ENCODE data around the gene SORBS2. TPM values are rescaled to one million over a fixed set of nuclear protein-coding genes. Genes with fewer than 3 reads are reported as not detected.

Gene SORBS2
- total RNA-seq, 1 experiment from 2014 or later = 8.4 TPM

DNA sequence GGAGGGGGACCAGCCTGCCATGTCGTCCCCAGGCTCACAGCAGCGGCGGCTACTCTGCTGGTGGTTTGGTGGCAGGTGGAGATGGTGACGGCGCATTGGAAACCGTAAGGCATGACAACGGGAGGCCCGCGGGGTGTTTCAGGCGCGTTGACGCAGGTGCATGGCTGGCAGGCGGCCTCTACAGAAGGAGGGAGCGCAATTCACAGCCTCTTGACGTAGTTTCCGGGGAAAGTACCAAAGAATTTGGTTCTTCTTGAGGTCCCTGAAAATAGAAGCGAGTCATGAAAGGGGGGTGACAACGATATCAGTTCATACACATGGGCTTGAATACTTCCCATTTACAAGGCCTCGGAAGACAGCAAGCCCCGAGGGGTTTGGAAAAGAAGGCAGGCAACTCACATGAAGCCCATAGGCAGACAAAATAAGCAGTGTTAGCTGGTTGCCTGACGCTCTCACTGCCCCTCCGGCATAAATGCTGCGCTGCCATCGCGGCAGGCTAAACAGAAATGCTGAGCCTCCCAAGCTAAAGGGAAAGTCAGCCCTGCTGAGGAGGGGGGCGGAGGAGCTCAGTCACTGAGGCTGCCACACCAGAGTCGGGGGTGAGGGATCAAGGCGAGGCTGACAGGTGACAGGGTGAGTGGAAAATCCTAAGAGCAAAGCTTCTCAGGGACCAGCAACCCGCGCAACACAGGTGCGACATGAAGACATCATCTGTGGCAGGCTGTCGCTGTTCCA is 224.4 kb downstream of the SORBS2 start:
- Histone ChIP-seq H3K27me3 (ENCODE audit: control insufficient read depth, insufficient read depth, low read length) (no peaks in the 10 kb centered on the region), H3K4me3 (ENCODE audit: low read depth in 2 of 2, low read length in 2 of 2) (no peak overlapping the region), H3K9me3 (ENCODE audit: control insufficient read depth, insufficient read depth, low read depth, low read length) (no peaks in the 10 kb centered on the region), H3K36me3 (ENCODE audit: control insufficient read depth, insufficient read depth, low read length) (no peaks in the 10 kb centered on the region), H3K27ac (ENCODE audit: low read length) (no peak overlapping the region), H3K4me1 (ENCODE audit: control insufficient read depth, insufficient read depth, low read length) (no peaks in the 10 kb centered on the region)
- no peak for TF ChIP-seq POLR2AphosphoS5 (IDR thresholded peaks at IDR 0.05; ENCODE audit: low read depth, low read length)
- TF ChIP-seq, protein P1, sequence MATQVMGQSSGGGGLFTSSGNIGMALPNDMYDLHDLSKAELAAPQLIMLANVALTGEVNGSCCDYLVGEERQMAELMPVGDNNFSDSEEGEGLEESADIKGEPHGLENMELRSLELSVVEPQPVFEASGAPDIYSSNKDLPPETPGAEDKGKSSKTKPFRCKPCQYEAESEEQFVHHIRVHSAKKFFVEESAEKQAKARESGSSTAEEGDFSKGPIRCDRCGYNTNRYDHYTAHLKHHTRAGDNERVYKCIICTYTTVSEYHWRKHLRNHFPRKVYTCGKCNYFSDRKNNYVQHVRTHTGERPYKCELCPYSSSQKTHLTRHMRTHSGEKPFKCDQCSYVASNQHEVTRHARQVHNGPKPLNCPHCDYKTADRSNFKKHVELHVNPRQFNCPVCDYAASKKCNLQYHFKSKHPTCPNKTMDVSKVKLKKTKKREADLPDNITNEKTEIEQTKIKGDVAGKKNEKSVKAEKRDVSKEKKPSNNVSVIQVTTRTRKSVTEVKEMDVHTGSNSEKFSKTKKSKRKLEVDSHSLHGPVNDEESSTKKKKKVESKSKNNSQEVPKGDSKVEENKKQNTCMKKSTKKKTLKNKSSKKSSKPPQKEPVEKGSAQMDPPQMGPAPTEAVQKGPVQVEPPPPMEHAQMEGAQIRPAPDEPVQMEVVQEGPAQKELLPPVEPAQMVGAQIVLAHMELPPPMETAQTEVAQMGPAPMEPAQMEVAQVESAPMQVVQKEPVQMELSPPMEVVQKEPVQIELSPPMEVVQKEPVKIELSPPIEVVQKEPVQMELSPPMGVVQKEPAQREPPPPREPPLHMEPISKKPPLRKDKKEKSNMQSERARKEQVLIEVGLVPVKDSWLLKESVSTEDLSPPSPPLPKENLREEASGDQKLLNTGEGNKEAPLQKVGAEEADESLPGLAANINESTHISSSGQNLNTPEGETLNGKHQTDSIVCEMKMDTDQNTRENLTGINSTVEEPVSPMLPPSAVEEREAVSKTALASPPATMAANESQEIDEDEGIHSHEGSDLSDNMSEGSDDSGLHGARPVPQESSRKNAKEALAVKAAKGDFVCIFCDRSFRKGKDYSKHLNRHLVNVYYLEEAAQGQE (IDR thresholded peaks at IDR 0.05; ENCODE audit: insufficient read depth in 1 of 2, low read depth in 2 of 2, low read length in 1 of 2) = no peak
- TF ChIP-seq, protein P2, sequence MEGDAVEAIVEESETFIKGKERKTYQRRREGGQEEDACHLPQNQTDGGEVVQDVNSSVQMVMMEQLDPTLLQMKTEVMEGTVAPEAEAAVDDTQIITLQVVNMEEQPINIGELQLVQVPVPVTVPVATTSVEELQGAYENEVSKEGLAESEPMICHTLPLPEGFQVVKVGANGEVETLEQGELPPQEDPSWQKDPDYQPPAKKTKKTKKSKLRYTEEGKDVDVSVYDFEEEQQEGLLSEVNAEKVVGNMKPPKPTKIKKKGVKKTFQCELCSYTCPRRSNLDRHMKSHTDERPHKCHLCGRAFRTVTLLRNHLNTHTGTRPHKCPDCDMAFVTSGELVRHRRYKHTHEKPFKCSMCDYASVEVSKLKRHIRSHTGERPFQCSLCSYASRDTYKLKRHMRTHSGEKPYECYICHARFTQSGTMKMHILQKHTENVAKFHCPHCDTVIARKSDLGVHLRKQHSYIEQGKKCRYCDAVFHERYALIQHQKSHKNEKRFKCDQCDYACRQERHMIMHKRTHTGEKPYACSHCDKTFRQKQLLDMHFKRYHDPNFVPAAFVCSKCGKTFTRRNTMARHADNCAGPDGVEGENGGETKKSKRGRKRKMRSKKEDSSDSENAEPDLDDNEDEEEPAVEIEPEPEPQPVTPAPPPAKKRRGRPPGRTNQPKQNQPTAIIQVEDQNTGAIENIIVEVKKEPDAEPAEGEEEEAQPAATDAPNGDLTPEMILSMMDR (IDR thresholded peaks at IDR 0.05) = no peak
- TF ChIP-seq TCF7L2 (IDR thresholded peaks at IDR 0.05; ENCODE audit: low read depth, low read length) = no peak
- no peak for TF ChIP-seq SIN3A (IDR thresholded peaks at IDR 0.05; ENCODE audit: borderline replicate concordance, insufficient read depth, low read depth, low read length)
- ChIA-PET POLR2A (no interaction called here), CTCF (no interaction called here)
- DNase-seq (ENCODE audit: low read depth, low spot score) (no peak), ATAC-seq (no peak)
- in situ Hi-C loops (cut with HindIII; ENCODE audit: low pct_unique_long_range_greater_than_20kb, low sequenced_read_pairs) = no loop called here
- no TSS peak for BruUV-seq (replicated peaks)
- intact Hi-C loops (cut with micrococcal nuclease; ENCODE audit: unreplicated experiment) = no loop called here

DNA sequence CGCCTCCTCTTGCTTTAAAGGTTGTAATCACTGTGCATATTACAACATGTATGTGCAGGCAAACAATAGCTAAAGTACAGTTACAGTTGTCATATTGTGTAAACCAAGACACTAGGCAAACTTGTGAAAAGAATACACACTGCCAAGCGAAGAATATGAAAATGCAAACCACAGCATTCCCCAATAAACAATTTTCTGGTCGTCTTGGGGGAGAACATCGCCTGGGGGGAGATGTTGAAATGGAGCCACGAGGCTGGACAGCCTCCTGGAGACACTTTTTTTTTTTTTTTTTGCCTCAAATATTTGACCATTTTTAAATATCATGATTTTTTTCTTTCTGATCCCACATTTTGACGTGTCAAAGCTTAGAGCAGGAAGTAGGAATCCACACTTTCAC is 225.0 kb downstream of the SORBS2 start:
- in situ Hi-C loops (cut with HindIII; ENCODE audit: low pct_unique_long_range_greater_than_20kb, low sequenced_read_pairs) = no loop called here
- Histone ChIP-seq H3K4me1 (ENCODE audit: control insufficient read depth, insufficient read depth, low read length) (no peaks in the 10 kb centered on the region), H3K9me3 (ENCODE audit: control insufficient read depth, insufficient read depth, low read depth, low read length) (no peaks in the 10 kb centered on the region), H3K36me3 (ENCODE audit: control insufficient read depth, insufficient read depth, low read length) (no peaks in the 10 kb centered on the region), H3K27me3 (ENCODE audit: control insufficient read depth, insufficient read depth, low read length) (no peaks in the 10 kb centered on the region), H3K27ac (ENCODE audit: low read length) (no peak overlapping the region), H3K4me3 (ENCODE audit: low read depth in 2 of 2, low read length in 2 of 2) (no peak overlapping the region)
- DNase-seq (ENCODE audit: low read depth, low spot score) (no peak), ATAC-seq (no peak)
- CTCF ChIA-PET = no interaction called here
- no TSS peak for BruUV-seq (replicated peaks)
- intact Hi-C loops (cut with micrococcal nuclease; ENCODE audit: unreplicated experiment) = no loop called here
- POLR2A ChIA-PET = no interaction called here
- TF ChIP-seq POLR2AphosphoS5 (IDR thresholded peaks at IDR 0.05; ENCODE audit: low read depth, low read length) = no peak
- TF ChIP-seq SIN3A (IDR thresholded peaks at IDR 0.05; ENCODE audit: borderline replicate concordance, insufficient read depth, low read depth, low read length) = no peak
- TF ChIP-seq, protein P1 (IDR thresholded peaks at IDR 0.05; ENCODE audit: insufficient read depth in 1 of 2, low read depth in 2 of 2, low read length in 1 of 2) = no peak
